Measurements from ENCODE around the gene ESD. TPM values are rescaled to one million over a fixed set of nuclear protein-coding genes. Genes with fewer than 3 reads are reported as not detected.

ESD gene
- total RNA-seq, 1 experiment from 2014 or later = 78.8 TPM

GRCh38 chr13:46830405-46831005 lies 33.5 kb upstream of the ESD start:
- H2BK5ac ChIP-seq (ENCODE audit: insufficient read length, low read length) = no peak overlapping the region
- H3K18ac ChIP-seq (ENCODE audit: insufficient read length, low read depth, low read length) = no peak overlapping the region
- H3K14ac ChIP-seq (ENCODE audit: insufficient read depth, low read length) = no peak overlapping the region
- H2BK20ac ChIP-seq (ENCODE audit: low read depth, low read length, poor library complexity, severe bottlenecking) = no peak overlapping the region
- 0 out of 7 replicates have a peak, but pooled peaks cover 0 to 6% (median 0%) of the 10 kb centered on the region in 3 experiments for H3K36me3 Mint-ChIP-seq (ENCODE audit: insufficient read depth in 1 of 3, low read depth in 3 of 3)
- no peaks in the 10 kb centered on the region for H3K27me3 Mint-ChIP-seq (ENCODE audit: low read depth)
- H3K79me1 ChIP-seq (ENCODE audit: insufficient read depth, low read depth, low read length, poor library complexity, severe bottlenecking) = no peaks in the 10 kb centered on the region
- H3K4ac ChIP-seq (ENCODE audit: low read depth, low read length) = no peak overlapping the region
- H3K4me1 ChIP-seq (ENCODE audit: insufficient read depth, low read length) = no peaks in the 10 kb centered on the region
- no peak overlapping the region for H3K27ac Mint-ChIP-seq
- H2AFZ ChIP-seq (ENCODE audit: low read length) = no peak overlapping the region
- H3K27ac ChIP-seq (ENCODE audit: insufficient read length, low read depth, low read length) = no peak overlapping the region
- no peaks in the 10 kb centered on the region for H3K9me3 ChIP-seq (ENCODE audit: control insufficient read depth, low read depth, low read length)
- no peak overlapping the region for H2BK12ac ChIP-seq (ENCODE audit: insufficient read length, low read depth, low read length)
- H4K5ac ChIP-seq (ENCODE audit: insufficient read length, low read depth, low read length) = no peak overlapping the region
- no peaks in the 10 kb centered on the region for H3K79me2 ChIP-seq (ENCODE audit: insufficient read depth, low read length)
- H4K91ac ChIP-seq (ENCODE audit: insufficient read length, low read depth, low read length) = no peak overlapping the region
- H2BK120ac ChIP-seq (ENCODE audit: low read depth, low read length, poor library complexity, severe bottlenecking) = no peak overlapping the region
- H2AK5ac ChIP-seq (ENCODE audit: insufficient read length, low read length) = no peak overlapping the region
- H3T11ph ChIP-seq (ENCODE audit: low read length) = no peak overlapping the region
- peaks cover 0 to 4% of the 10 kb centered on the region in 2 experiments; a peak in 1 of 5 replicates for H3K9me3 Mint-ChIP-seq
- H4K20me1 ChIP-seq (ENCODE audit: control insufficient read depth, insufficient read depth, insufficient read length) = no peaks in the 10 kb centered on the region
- no peak overlapping the region for H4K8ac ChIP-seq (replicated peaks; ENCODE audit: insufficient read length, low read depth, low read length)
- no peak overlapping the region for H3K56ac ChIP-seq (ENCODE audit: insufficient read length, low read depth, low read length)
- H3K4me2 ChIP-seq (ENCODE audit: insufficient read depth, insufficient read length, low read length) = no peak overlapping the region
- H3K23me2 ChIP-seq (ENCODE audit: insufficient read length, low read depth, low read length, poor library complexity, severe bottlenecking) = no peaks in the 10 kb centered on the region
- H2BK15ac ChIP-seq (ENCODE audit: low read depth, low read length) = no peak overlapping the region
- H3K9ac ChIP-seq (ENCODE audit: extremely low read depth, insufficient read length, low read length) = no peak overlapping the region
- no peaks in the 10 kb centered on the region for H3K27me3 ChIP-seq (ENCODE audit: insufficient read depth, low read length)
- TF ChIP-seq, protein P1, sequence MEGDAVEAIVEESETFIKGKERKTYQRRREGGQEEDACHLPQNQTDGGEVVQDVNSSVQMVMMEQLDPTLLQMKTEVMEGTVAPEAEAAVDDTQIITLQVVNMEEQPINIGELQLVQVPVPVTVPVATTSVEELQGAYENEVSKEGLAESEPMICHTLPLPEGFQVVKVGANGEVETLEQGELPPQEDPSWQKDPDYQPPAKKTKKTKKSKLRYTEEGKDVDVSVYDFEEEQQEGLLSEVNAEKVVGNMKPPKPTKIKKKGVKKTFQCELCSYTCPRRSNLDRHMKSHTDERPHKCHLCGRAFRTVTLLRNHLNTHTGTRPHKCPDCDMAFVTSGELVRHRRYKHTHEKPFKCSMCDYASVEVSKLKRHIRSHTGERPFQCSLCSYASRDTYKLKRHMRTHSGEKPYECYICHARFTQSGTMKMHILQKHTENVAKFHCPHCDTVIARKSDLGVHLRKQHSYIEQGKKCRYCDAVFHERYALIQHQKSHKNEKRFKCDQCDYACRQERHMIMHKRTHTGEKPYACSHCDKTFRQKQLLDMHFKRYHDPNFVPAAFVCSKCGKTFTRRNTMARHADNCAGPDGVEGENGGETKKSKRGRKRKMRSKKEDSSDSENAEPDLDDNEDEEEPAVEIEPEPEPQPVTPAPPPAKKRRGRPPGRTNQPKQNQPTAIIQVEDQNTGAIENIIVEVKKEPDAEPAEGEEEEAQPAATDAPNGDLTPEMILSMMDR (conservative IDR thresholded peaks at IDR 0.05) = no peak
- no peak overlapping the region for H3K4me3 Mint-ChIP-seq
- H3K23ac ChIP-seq (ENCODE audit: insufficient read length, low read depth, low read length) = no peak overlapping the region
- no peak for DNase-seq
- peaks cover 0 to 6% of the 10 kb centered on the region in 2 experiments; a peak in 2 of 4 replicates for H3K4me1 Mint-ChIP-seq
